HG03139 (cell line): ENCODE results near the gene SMIM41.

Experiments
- ATAC-seq: cut with Tn5 transposase; IDR thresholded peaks from one replicate; pipeline ENCODE4 v1.9.1; 2021; ENCODE audit not compliant: unreplicated experiment

Gene SMIM41

DNA sequence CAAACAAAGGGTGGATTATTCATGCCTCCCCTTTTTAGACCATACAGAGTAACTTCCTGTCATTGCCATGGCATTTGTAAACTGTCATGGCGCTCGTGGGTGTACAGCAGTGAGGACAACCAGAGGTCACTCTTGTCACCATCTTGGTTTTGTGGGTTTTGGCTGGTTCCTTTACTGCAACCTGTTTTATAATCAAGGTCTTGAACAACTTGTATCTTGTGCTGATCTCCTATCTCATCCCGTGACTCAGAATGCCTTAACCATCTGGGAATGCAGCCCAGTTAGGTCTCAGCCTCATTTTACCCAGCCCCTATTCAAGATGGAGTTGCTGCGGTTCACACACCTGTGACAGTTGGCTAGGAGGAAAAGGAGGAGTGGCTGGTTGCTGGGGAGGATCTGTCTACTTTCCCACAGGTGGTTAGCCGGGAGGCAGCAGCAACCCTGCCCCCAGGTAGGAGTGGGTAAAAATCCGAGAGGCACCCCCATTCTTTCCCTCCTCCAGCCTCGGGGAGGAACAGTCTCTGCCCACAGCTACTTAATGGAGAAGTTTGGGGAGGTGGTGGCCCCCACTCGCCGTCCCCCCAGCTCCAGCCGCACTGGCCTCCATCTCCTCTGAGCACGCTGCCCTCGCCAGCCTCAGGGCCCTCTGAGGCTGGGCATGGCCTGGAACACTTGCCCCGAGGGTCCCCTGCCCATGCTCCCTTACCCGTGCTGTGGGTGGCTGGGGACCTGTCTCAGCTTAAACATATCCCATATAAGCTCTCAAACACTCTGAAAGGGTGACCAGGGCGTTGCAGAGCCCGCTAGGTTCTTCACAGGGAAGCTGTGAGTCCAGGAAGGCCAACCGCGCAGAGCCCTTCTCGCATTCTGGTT lies 41.7 kb downstream of the SMIM41 start:
- ATAC-seq, result no peak

DNA sequence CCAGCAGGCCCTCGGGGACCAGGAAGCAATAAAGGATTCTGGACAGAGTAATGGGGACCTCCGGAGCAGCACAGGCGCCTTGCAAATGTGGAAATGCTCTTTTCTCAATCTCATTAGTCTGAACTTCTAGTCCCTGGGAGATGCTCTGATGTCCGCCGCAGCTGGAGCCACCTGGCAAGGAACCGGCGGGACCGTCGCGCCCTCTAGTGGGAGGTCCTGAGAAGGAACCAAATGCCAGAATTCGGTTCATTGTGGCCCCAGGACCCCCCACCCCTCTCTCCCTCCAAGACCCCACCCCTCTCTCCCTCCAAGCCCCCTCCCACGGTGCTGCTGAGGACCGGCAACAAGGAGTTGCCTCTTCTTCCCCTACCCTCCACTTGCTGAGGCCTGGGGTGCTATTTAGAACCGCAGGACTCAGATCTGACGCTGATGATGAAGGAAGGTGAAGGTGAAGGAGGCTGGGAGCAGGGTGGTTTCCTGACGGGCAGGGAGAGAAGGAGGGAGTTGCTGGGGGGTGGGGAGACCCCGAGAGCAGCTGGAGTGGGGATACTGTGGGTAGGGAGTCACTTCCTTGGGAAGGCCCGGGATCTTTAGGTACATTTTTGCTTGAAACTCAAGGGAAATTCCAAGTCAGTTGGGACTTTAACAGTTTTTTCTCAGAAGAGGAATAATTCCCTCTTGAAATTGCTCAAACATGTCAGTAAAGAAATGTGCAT lies 42.5 kb downstream of the SMIM41 start:
- ATAC-seq, result no peak

GRCh38 chr12:52122540-52122871 lies 43.0 kb downstream of the SMIM41 start:
- no peak for ATAC-seq

GRCh38 chr12:52122904-52123303 lies 43.4 kb downstream of the SMIM41 start:
- no peak for ATAC-seq

- no peak for ATAC-seq
These were observed 44.1 kb downstream of the SMIM41 start for GRCh38 chr12:52123487-52124186.

DNA sequence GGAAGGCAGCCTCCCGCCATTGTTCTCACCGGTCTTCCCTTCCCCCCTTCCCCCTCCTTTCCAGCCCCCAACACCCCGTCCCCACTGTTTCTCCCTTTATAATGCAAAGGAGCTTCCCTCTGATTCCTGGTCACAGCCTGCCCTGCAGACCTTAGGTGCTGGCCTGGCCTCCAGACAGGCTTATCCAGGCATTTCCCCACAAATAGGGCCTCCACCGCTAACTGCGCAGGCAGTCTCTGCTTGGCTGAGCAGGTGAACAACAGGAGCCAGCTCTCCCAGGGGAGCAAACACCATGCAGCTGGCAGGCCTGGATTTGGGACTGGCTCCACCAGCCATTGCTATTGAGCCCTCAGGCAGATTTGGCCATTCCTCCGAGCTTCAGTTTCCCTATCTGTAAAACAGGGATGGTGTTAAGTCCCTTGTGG lies 46.0 kb downstream of the SMIM41 start:
- ATAC-seq, result no peak

GRCh38 chr12:52126050-52126604 lies 46.6 kb downstream of the SMIM41 start:
- no peak for ATAC-seq

DNA sequence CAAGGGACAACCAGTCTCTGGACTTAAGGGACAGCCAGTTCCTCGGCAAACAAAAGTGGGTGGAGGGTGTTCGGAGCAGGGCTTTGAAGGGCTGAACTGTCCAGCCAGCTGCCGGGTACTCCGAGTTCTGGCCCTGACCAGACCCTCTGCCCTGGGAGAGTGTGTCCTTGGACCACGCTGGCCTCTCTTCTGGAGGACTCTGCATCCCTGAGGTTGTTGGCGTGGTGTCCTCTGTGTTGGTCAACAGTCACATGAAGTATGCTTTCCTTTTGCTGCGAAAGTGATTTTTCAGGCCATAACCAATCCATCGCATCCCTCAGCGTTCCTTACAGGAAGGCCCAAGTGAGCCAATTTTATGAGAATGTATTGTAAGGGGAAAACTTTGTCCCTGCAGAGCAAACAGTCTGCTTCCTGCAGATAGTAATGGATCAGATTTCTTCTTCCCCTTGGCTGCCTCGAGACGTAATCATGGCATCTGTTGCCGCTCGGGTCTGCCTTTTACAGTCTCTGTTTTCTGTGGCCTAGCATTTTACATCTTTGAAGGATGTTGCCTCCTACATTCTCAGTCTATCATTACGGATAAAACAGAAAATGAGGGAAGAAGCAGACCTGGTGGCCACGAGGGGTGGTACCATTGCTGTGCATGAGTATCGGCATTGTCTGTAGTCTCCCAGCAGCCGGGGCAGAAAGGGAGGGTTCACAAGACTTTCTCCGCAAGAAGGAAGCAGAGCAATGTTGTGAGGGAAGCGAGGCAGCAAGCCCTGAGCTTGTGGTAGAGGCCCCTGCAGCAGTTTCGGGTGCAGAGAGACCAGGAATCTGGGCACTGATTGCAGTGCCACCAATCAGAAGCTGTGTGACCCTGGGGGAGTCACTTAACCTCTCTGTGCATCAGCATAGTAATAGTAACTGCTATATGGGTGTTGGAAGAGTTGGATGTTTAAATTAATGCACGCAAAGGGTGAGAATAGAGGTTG lies 47.4 kb downstream of the SMIM41 start:
- no peak for ATAC-seq

DNA sequence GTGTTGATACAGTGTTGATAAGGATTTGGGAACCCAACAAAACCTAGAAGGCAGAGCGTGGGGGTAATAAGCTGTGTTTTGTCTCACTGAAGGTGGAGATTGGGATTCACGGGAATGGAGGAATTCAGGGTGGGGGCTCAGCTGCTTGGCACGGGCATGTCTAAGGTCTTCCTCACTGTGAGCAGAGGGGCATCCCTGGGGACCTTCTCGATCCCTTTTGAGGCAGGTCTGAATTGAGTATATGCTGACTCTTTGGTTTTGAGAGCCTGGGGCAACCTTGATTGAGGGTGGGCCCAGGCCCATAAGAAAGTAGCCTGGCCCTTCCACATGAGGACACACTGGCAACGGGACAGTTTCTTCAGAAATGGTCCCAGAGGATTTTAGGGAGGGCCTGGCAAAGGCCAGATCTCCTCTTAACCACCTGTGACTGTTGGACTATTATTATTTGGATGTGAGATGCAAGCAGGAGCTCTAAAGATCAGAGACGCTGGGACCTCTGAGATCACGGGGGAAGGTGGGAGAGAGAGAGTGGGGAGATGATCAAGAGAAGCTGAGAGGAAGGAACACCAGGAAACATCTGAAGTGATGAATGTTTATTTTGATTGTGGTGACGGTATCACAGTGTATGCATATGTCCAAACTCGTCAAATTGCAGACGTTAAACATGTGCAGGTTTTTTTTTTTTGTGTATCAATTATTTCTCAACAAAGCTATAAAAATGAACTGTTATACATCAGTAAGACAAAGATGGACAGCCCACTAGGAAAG lies 48.4 kb downstream of the SMIM41 start:
- ATAC-seq, result no peak

DNA sequence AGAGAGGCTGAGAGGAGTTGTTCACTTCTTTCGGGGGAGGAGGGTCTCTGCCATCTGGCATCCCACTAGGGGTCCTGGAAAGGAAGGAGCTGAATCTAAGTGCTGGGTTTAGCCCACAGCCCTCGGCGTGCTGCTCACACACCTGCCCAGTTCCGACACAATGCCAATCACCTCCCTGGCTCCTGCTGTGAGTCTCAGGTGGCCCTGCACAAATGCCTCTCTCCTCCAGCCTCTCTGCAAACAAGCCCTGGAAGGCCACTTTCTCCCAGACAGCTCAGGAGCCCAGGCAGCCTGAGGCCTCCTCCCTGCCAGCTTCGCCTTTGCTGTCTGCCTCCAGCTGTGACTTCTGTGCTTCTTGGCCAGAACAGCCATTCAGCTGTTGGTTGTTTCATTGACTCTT lies 51.2 kb downstream of the SMIM41 start:
- no peak for ATAC-seq

DNA sequence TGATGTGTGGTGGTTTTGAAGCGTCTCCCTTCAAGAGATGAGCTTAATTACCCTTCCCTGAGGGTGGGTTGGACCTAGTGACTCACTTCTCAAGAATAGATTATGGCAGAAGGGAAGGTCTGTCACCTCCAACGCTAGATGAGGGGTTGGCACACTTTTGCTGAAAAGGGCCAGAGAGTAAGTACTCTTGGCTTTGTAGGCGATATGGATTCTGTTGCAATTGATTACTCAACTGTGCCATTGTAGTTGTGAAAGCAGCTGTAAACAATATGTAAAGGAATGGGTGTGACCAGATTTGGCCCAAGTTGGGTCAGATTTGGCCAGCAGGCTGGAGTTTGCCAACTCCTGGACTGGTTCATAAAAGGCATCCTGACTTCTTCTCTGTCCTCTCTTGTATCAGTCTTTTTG lies 53.3 kb downstream of the SMIM41 start:
- ATAC-seq, result no peak

- no peak for ATAC-seq
These were observed 58.2 kb downstream of the SMIM41 start for GRCh38 chr12:52137746-52138145.

DNA sequence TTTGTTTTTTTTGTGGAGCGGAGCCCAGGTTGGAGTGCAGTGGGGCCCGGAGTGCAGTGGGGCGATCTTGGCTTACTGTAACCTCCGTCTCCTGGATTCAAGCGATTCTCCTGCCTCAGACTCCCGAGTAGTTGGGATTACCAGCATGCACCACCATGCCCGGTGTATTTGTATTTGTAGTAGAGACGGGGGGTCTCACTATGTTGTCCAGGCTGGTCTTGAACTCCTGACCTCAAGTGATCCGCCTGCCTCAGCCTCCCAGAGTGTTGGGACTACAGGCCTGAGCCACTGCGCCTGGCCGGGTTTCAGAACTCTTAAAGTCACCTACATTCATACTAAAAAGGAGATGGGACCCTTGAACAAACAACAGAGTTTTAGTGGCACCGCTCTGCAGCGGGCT lies 59.6 kb downstream of the SMIM41 start:
- no peak for ATAC-seq

- ATAC-seq, result no peak
These were observed 60.1 kb downstream of the SMIM41 start for GRCh38 chr12:52139579-52140062.

DNA sequence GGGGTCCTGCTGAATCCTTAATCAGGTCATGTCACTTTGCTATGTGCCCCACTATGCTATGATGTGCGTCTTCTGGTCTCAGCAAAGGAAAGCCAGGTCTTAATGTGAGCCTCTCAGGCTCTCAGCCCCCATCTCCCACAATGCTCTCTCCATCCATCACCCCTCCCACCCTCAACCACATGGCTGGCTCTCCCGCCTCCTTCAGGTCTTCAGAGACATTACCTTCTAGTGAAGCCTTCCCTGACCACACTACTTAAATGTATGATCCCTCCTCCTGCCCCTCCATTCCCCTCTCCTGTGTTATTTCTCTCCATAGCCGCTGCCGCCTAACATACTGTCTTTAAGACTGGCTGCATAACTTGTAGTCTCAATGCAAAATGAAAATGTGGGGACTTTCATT lies 61.8 kb downstream of the SMIM41 start:
- ATAC-seq, result no peak

DNA sequence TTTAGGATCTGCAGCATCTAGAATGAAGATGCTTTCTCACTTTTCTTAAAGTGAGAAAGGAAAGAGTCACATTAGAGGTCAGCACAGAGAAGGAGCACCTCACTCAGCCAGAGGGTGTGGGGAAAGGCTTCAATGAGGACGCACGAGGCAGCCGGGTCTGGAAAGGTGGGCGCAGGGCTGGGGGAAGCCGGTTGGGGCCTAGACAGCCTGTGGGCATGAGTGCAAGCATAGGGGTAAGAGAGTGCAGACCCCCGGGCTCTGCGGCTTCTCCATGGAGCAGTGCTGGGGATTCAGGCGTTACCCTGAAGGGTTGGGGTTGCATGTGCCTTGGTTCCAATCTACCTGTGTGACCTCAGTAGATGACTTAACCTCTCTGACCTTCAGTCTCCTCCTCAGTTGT lies 62.4 kb downstream of the SMIM41 start:
- ATAC-seq, result no peak

DNA sequence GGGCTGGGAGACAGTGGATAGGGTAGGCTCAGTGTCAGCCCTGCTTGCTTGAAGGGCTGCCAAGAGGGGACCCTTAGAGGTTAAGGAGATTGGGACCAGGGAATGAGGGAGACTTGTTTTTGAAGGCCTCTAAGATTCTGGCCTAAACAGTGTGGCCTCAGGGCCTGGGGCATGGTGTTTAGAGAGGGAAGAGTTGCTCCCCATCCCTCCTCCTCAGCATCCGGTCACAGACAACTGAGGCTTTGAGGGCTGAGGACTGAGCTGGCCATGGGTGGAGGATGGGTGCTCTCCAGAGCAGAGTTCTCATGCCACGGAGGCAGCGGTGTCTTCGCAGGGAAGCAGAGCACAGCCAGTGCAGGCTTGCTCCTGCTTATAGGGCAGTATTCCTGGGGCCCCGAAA lies 62.9 kb downstream of the SMIM41 start:
- no peak for ATAC-seq

DNA sequence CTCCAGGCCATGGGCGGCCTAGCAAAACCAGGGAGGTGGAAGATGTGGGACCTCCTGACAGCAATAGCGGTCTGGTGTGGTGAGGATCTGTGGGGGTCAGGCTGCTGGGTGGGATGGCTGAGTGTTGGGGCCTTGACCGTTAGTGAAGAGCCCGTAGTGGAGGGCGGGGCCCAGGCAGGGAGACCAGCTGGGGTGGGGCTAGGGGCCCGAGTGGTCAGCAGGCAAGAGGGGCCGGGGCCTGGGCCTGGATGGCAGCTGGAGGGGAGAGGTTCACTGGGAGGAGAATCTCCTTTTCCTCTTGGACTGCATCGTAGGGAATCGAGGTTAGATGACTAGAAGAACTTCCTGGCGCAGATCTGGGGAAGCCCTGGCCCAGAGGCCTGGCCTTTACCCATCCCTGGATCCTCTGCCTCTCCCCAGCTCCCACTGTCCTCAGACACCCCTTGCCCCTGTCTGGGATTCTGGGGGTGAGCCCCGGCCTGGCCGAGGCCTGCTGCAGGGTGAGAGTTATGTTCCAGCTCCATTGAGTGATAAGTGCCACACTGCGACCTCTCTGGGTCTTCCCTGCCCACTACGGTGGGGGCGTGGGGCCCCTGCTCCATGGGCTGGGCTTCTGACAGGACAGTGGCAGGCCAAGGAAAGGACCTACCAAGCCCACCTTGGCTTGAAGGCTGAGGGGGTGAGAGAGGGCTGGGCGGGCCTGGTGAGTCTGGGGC lies 65.2 kb downstream of the SMIM41 start:
- ATAC-seq, result no peak
